Activated naive CD8-positive, alpha-beta T cell (primary cell): ENCODE results near the gene PRODH.
"Not testable (repeated sequence)": the region's sequence is repeated elsewhere in the genome, so short reads cannot be mapped to it uniquely, and the experiment has no call there.

Experiments
- H3K27ac Mint-ChIP-seq: one replicate; pipeline ENCODE4 v1.8.0; 2021; ENCODE audit warnings: mixed read lengths
- H3K27me3 Mint-ChIP-seq: one replicate; pipeline ENCODE4 v1.8.0; 2021; ENCODE audit warnings: mixed read lengths
- H3K36me3 Mint-ChIP-seq: one replicate; pipeline ENCODE4 v1.8.0; 2021; ENCODE audit warnings: mixed read lengths
- H3K4me1 Mint-ChIP-seq: one replicate; pipeline ENCODE4 v1.8.0; 2021; ENCODE audit warnings: low read depth, mixed read lengths
- H3K4me3 Mint-ChIP-seq: one replicate; pipeline ENCODE4 v1.8.0; 2021; ENCODE audit warnings: mild to moderate bottlenecking, mixed read lengths
- H3K9me3 Mint-ChIP-seq: one replicate; pipeline ENCODE4 v1.8.0; 2021; ENCODE audit warnings: low read depth, mixed read lengths

PRODH gene

GRCh38 chr22:18960166-18960820, 24.2 kb upstream of the PRODH start:
- H3K4me1 Mint-ChIP-seq, H3K4me3 Mint-ChIP-seq, H3K9me3 Mint-ChIP-seq, H3K36me3 Mint-ChIP-seq, H3K27me3 Mint-ChIP-seq, H3K27ac Mint-ChIP-seq: not testable (repeated sequence)

- H3K9me3 Mint-ChIP-seq, H3K4me3 Mint-ChIP-seq, H3K4me1 Mint-ChIP-seq, H3K36me3 Mint-ChIP-seq, H3K27ac Mint-ChIP-seq, H3K27me3 Mint-ChIP-seq: not testable (repeated sequence)
Measured at GRCh38 chr22:18959741-18960140, 23.6 kb upstream of the PRODH start.

GRCh38 chr22:18959266-18959665, 23.2 kb upstream of the PRODH start:
- H3K36me3 Mint-ChIP-seq, H3K9me3 Mint-ChIP-seq, H3K27ac Mint-ChIP-seq, H3K4me3 Mint-ChIP-seq, H3K27me3 Mint-ChIP-seq, H3K4me1 Mint-ChIP-seq: not testable (repeated sequence)

- H3K36me3 Mint-ChIP-seq, H3K4me3 Mint-ChIP-seq, H3K4me1 Mint-ChIP-seq, H3K27me3 Mint-ChIP-seq, H3K9me3 Mint-ChIP-seq, H3K27ac Mint-ChIP-seq: not testable (repeated sequence)
Measured at GRCh38 chr22:18958738-18959137, 22.6 kb upstream of the PRODH start.

- H3K4me3 Mint-ChIP-seq, H3K4me1 Mint-ChIP-seq, H3K27ac Mint-ChIP-seq, H3K36me3 Mint-ChIP-seq, H3K9me3 Mint-ChIP-seq, H3K27me3 Mint-ChIP-seq: not testable (repeated sequence)
Measured at GRCh38 chr22:18958321-18958705, 22.2 kb upstream of the PRODH start.

GRCh38 chr22:18957621-18958320, 21.7 kb upstream of the PRODH start:
- H3K4me1 Mint-ChIP-seq, H3K9me3 Mint-ChIP-seq, H3K27me3 Mint-ChIP-seq, H3K36me3 Mint-ChIP-seq, H3K4me3 Mint-ChIP-seq, H3K27ac Mint-ChIP-seq: not testable (repeated sequence)

- not testable (repeated sequence) for H3K36me3 Mint-ChIP-seq, H3K4me3 Mint-ChIP-seq, H3K4me1 Mint-ChIP-seq, H3K9me3 Mint-ChIP-seq, H3K27me3 Mint-ChIP-seq, H3K27ac Mint-ChIP-seq
Measured at GRCh38 chr22:18956956-18957355, 20.9 kb upstream of the PRODH start.

GRCh38 chr22:18956121-18956895, 20.2 kb upstream of the PRODH start:
- H3K36me3 Mint-ChIP-seq, H3K27me3 Mint-ChIP-seq, H3K4me3 Mint-ChIP-seq, H3K4me1 Mint-ChIP-seq, H3K27ac Mint-ChIP-seq, H3K9me3 Mint-ChIP-seq: not testable (repeated sequence)

- peaks cover 4% of the 10 kb centered on the region for H3K27me3 Mint-ChIP-seq
- H3K4me1 Mint-ChIP-seq, result peaks cover 3% of the 10 kb centered on the region
- H3K4me3 Mint-ChIP-seq, result no peak overlapping the region
- no peaks in the 10 kb centered on the region for H3K36me3 Mint-ChIP-seq
- no peaks in the 10 kb centered on the region for H3K9me3 Mint-ChIP-seq
- H3K27ac Mint-ChIP-seq, result no peak overlapping the region
Measured at GRCh38 chr22:18955696-18956095, 19.6 kb upstream of the PRODH start.

- Mint-ChIP-seq H3K4me3 (no peak overlapping the region), H3K36me3 (no peaks in the 10 kb centered on the region), H3K4me1 (peaks cover 3% of the 10 kb centered on the region), H3K27ac (no peak overlapping the region), H3K9me3 (no peaks in the 10 kb centered on the region), H3K27me3 (peaks cover 4% of the 10 kb centered on the region)
Measured at GRCh38 chr22:18954990-18955571, 19.0 kb upstream of the PRODH start.

GRCh38 chr22:18954303-18954989, 18.4 kb upstream of the PRODH start:
- not testable (repeated sequence) for H3K4me1 Mint-ChIP-seq, H3K27ac Mint-ChIP-seq, H3K4me3 Mint-ChIP-seq, H3K27me3 Mint-ChIP-seq, H3K36me3 Mint-ChIP-seq, H3K9me3 Mint-ChIP-seq

- H3K36me3 Mint-ChIP-seq, H3K9me3 Mint-ChIP-seq, H3K4me3 Mint-ChIP-seq, H3K4me1 Mint-ChIP-seq, H3K27ac Mint-ChIP-seq: not testable (repeated sequence)
- peaks cover 11% of the 10 kb centered on the region for H3K27me3 Mint-ChIP-seq
Measured at GRCh38 chr22:18953128-18953527, 17.0 kb upstream of the PRODH start.

- Mint-ChIP-seq H3K4me1 (no peaks in the 10 kb centered on the region), H3K27ac (no peak overlapping the region), H3K36me3 (no peaks in the 10 kb centered on the region), H3K4me3 (no peak overlapping the region), H3K9me3 (no peaks in the 10 kb centered on the region), H3K27me3 (peaks cover 11% of the 10 kb centered on the region)
Measured at GRCh38 chr22:18952022-18952421, 15.9 kb upstream of the PRODH start.

- Mint-ChIP-seq H3K36me3 (no peaks in the 10 kb centered on the region), H3K4me1 (no peaks in the 10 kb centered on the region), H3K27ac (no peak overlapping the region), H3K9me3 (no peaks in the 10 kb centered on the region), H3K4me3 (no peak overlapping the region), H3K27me3 (peaks cover 10% of the 10 kb centered on the region)
Measured at GRCh38 chr22:18950141-18950540, 14.0 kb upstream of the PRODH start.

GRCh38 chr22:18947905-18948304, 11.8 kb upstream of the PRODH start:
- H3K9me3 Mint-ChIP-seq, result no peaks in the 10 kb centered on the region

More at GRCh38 chr22:18947905-18948304, 11.8 kb upstream of the PRODH start:
- Mint-ChIP-seq H3K4me3 (no peak overlapping the region), H3K36me3 (no peaks in the 10 kb centered on the region), H3K4me1 (no peaks in the 10 kb centered on the region), H3K27ac (no peak overlapping the region), H3K27me3 (peaks cover 10% of the 10 kb centered on the region)
